Naive thymus-derived CD4-positive, alpha-beta T cell (primary cell): ENCODE measurements around the gene PPP1R3G. TPM values are rescaled to one million over a fixed set of nuclear protein-coding genes. Genes with fewer than 3 reads are reported as not detected.
"Not testable (repeated sequence)": the region's sequence is repeated elsewhere in the genome, so short reads cannot be mapped to it uniquely, and the experiment has no call there.

Experiments
- ATAC-seq: fragments of 150-1000 bp; cut with Tn5 transposase; 2 replicates; pipeline ENCODE4 v1.10.0; 2021; ENCODE audit warnings: mild to moderate bottlenecking, moderate library complexity
- CTCF ChIA-PET: fragments of 350-600 bp; sonication (Branson Sonifier 250); formaldehyde crosslinking; loops from one replicate; lab custom pipeline; 2021; ENCODE audit warnings: antibody characterized with exemption; lab: Charles Lee
- POLR2A ChIA-PET: fragments of 350-600 bp; sonication (Branson Sonifier 250); formaldehyde crosslinking; loops from one replicate; lab custom pipeline; 2021; ENCODE audit warnings: antibody characterized with exemption, inconsistent platforms; lab: Charles Lee
- DNase-seq, 9 donors: peaks; one replicate each; pipeline versions ENCODE4 v3.0.0 to v3.0.0-alpha.2; 2020 to 2022; ENCODE audit warnings: mixed read lengths in 1 of 9
- H3K27ac ChIP-seq: one replicate; pipeline ENCODE4 v1.7.0; 2013; ENCODE audit warnings: mild to moderate bottlenecking, low read depth, low read length, moderate library complexity
- H3K27me3 ChIP-seq, 2 donors: one replicate each; pipeline ENCODE4 v1.7.0; 2013; ENCODE audit warnings: low read length in 2 of 2, mild to moderate bottlenecking in 2 of 2, moderate library complexity in 2 of 2; ENCODE audit not compliant: control insufficient read depth in 2 of 2, insufficient read depth in 2 of 2
- H3K36me3 ChIP-seq, 3 experiments: 1 replicate in 2 of 3; 2 replicates in 1 of 3; pipeline ENCODE4 v1.7.0; 2013; ENCODE audit warnings: low read length in 3 of 3, mild to moderate bottlenecking in 3 of 3, moderate library complexity in 1 of 3; ENCODE audit not compliant: insufficient read depth in 3 of 3, control insufficient read depth in 2 of 3
- H3K4me1 ChIP-seq, 2 donors: one replicate each; pipeline ENCODE4 v1.7.0; 2013; ENCODE audit warnings: low read length in 2 of 2, mild to moderate bottlenecking in 2 of 2, moderate library complexity in 1 of 2; ENCODE audit not compliant: control insufficient read depth in 2 of 2, insufficient read depth in 2 of 2
- H3K4me3 ChIP-seq: 2 replicates; pipeline ENCODE4 v1.7.0; 2013; ENCODE audit warnings: mild to moderate bottlenecking, low read length
- H3K9me3 ChIP-seq, 3 experiments: 1 replicate in 2 of 3; 2 replicates in 1 of 3; pipeline ENCODE4 v1.7.0; 2013; ENCODE audit warnings: low read length in 3 of 3; ENCODE audit not compliant: control insufficient read depth in 2 of 3
- H3K27ac Mint-ChIP-seq, 9 donors: one replicate each; pipeline ENCODE4 v1.8.0; 2020 to 2022; ENCODE audit warnings: mixed read lengths in 9 of 9, mild to moderate bottlenecking in 8 of 9, moderate library complexity in 5 of 9, inconsistent platforms in 2 of 9
- H3K27me3 Mint-ChIP-seq, 5 donors: one replicate each; pipeline ENCODE4 v1.8.0; 2021 to 2022; ENCODE audit warnings: mixed read lengths in 5 of 5, mild to moderate bottlenecking in 1 of 5
- H3K36me3 Mint-ChIP-seq, 5 donors: one replicate each; pipeline ENCODE4 v1.8.0; 2020 to 2022; ENCODE audit warnings: mixed read lengths in 5 of 5, mild to moderate bottlenecking in 3 of 5, inconsistent platforms in 1 of 5
- H3K4me1 Mint-ChIP-seq, 7 donors: one replicate each; pipeline ENCODE4 v1.8.0; 2020 to 2022; ENCODE audit warnings: mixed read lengths in 7 of 7, mild to moderate bottlenecking in 3 of 7, inconsistent platforms in 1 of 7
- H3K4me3 Mint-ChIP-seq, 10 donors: one replicate each; pipeline ENCODE4 v1.8.0; 2020 to 2022; ENCODE audit warnings: mild to moderate bottlenecking in 10 of 10, mixed read lengths in 10 of 10, moderate library complexity in 6 of 10, inconsistent platforms in 2 of 10
- H3K9me3 Mint-ChIP-seq, 11 donors: one replicate each; pipeline ENCODE4 v1.8.0; 2020 to 2022; ENCODE audit warnings: mixed read lengths in 11 of 11, mild to moderate bottlenecking in 4 of 11, inconsistent platforms in 1 of 11, moderate library complexity in 1 of 11
- intact Hi-C, 2 donors: fragments of 100-400 bp; cut with micrococcal nuclease; formaldehyde crosslinking; loops; one replicate each; pipeline ENCODE4 v1.15.1; 2023
- polyA plus RNA-seq, 2 donors: library from polyadenylated mRNA; unstranded; fragments of 300-500 nt; fragmentation: Illumina TruSeq; gene quantifications; one replicate each; pipeline ENCODE4 v1.2.3, GENCODE V29; 2021
- total RNA-seq, 6 experiments: library from RNA in 5 of 6; stranded (reverse) in 5 of 6; gene quantifications; 1 replicate in 5 of 6; 2 replicates in 1 of 6; pipeline ENCODE4 v1.2.3 and lab custom pipeline; 2021 to 2026

Gene PPP1R3G
- total and polyA plus RNA-seq, 7 experiments from 2014 or later, result 0.07 to 0.24 (median 0.08) TPM; not detected in 4

DNA sequence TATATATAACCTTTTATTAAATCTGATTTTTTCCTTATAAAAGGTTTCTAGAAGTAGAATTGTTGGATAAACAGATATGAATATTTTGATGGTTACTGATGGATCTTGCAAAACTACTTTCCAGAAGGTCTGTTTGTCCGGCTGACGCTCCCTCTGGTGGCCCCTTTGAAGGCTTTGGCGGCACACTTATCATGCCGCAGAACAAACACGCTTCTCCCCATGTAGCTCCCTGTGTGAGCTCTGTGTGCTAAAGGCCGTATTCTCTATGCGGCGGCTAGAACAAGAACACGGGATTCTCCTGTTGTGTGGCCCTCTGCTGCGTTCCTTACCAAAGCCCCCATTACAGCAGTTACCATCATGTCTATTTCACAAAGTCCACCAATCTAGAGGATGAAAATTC is 30.0 kb downstream of the PPP1R3G start:
- intact Hi-C loops, result no loop called here
- no peak for DNase-seq
- no peaks in the 10 kb centered on the region for H3K4me1 Mint-ChIP-seq
- peaks cover 0 to 2% (median 0%) of the 10 kb centered on the region in 11 donors for H3K9me3 Mint-ChIP-seq
- H3K4me1 ChIP-seq, result no peaks in the 10 kb centered on the region
- no peak overlapping the region for H3K4me3 ChIP-seq
- ChIA-PET POLR2A (no interaction called here), CTCF (interaction anchor here (0.7 kb wide), 1 partner anchor 11 kb away, joined by 3 read pairs; no protein-coding TSS in a partner anchor)
- H3K27ac ChIP-seq, result no peak overlapping the region
- H3K27me3 ChIP-seq, result no peaks in the 10 kb centered on the region
- H3K4me3 Mint-ChIP-seq, result no peak overlapping the region
- H3K36me3 ChIP-seq, result peaks cover 0 to 3% (median 0%) of the 10 kb centered on the region in 3 experiments
- H3K36me3 Mint-ChIP-seq, result peaks cover 0 to 24% (median 9%) of the 10 kb centered on the region in 5 donors
- H3K27me3 Mint-ChIP-seq, result no peaks in the 10 kb centered on the region
- H3K9me3 ChIP-seq, result no peaks in the 10 kb centered on the region
- H3K27ac Mint-ChIP-seq, result no peak overlapping the region
- ATAC-seq, result no peak

DNA sequence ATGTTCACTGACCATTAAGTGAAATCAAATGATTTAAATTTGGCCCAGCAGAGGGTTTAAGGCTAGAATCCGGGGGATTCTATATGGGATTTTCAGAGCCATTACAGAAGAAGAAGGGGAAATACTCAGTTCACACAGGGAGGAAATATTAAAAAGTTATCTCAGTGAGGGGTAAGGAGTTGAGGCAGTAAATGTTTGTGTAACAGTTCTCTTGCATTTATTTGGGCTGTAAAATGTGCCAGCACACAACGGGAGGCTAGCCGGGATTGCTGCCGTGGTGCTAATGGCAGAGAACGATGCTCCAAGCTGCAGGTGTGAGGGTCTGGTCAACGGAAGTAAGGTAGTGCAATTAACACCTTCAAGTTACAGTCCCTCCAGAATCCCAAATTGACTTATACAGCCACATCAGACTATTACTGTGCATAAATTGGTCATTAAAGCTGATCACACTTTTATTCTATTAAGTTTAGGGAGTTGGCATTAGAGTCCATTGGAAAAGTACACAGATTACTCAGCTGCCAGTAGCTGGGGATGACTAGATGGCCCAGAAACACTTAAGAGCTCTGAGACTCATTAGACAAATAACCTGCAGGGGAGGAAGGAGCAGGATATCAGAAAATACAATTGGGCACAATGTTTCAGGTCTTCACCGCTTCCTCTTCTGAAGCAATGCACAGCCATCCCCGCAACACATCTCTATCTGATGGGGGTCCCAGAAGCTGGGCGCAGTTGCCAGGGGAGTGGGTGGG is 31.3 kb downstream of the PPP1R3G start:
- Histone ChIP-seq H3K9me3 (no peaks in the 10 kb centered on the region), H3K27ac (no peak overlapping the region), H3K27me3 (no peaks in the 10 kb centered on the region), H3K4me1 (no peaks in the 10 kb centered on the region), H3K36me3 (no peaks in the 10 kb centered on the region), H3K4me3 (no peak overlapping the region)
- POLR2A ChIA-PET, result no interaction called here
- ATAC-seq (no peak), DNase-seq (no peak)
- Mint-ChIP-seq H3K27ac (no peak overlapping the region), H3K27me3 (no peaks in the 10 kb centered on the region), H3K4me1 (peaks cover 0 to 2% (median 0%) of the 10 kb centered on the region in 7 donors), H3K9me3 (peaks cover 0 to 2% (median 0%) of the 10 kb centered on the region in 11 donors), H3K36me3 (peaks cover 0 to 19% (median 3%) of the 10 kb centered on the region in 5 donors), H3K4me3 (no peak overlapping the region)
- CTCF ChIA-PET, result no interaction called here
- intact Hi-C loops, result no loop called here

DNA sequence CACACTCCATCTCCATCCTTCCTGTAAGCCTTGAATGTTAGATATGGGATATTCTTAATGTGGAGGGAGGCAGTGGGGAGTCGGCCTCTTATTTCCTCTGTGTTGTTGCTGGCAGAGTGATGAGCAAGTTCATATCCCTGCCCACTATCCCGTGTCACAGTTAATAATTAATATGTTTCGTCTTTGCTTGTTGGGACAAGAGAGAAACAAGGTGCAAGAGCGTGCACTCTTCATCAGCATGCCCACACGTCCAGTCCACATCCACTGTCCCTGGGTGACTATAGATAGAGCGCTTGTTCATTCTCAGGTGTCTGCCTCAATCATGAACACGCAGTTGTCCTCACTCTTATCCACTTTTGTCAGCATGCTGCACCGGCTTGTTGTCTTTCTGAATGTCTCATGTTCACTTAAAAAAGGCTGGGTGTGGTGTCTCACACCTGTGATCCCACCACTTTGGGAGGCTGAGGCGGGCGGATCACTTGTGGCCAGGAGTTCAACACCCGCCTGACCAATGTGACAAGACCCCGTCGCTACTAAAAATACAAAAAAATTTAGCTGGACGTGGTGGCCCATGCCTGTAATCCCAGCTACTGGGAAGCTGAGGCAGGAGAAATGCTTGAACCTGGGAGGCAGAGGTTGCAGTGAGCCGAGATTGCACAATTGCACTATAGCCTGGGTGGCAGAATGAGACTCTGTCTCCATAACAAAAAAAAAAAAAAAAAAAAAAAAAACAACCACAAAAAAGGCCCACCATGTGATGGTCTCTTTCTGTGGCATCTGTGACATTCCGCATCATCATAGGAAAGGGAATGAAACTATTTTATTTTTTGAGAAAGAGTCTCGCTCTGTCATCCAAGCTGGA is 34.2 kb downstream of the PPP1R3G start:
- Histone ChIP-seq H3K9me3 (no peaks in the 10 kb centered on the region), H3K27ac (no peak overlapping the region), H3K4me3 (no peak overlapping the region), H3K27me3 (no peaks in the 10 kb centered on the region), H3K36me3 (no peaks in the 10 kb centered on the region), H3K4me1 (no peaks in the 10 kb centered on the region)
- H3K9me3 Mint-ChIP-seq, result peaks cover 0 to 1% (median 0%) of the 10 kb centered on the region in 11 donors
- no peak overlapping the region for H3K4me3 Mint-ChIP-seq
- peak overlapping the region in 1 of 9 donors; percentile 25 for H3K27ac Mint-ChIP-seq
- intact Hi-C loops, result no loop called here
- H3K36me3 Mint-ChIP-seq, result peaks cover 0 to 8% (median 0%) of the 10 kb centered on the region in 5 donors
- H3K4me1 Mint-ChIP-seq, result peaks cover 0 to 2% (median 0%) of the 10 kb centered on the region in 7 donors
- CTCF ChIA-PET, result no interaction called here
- DNase-seq (no peak), ATAC-seq (no peak)
- POLR2A ChIA-PET, result no interaction called here
- no peaks in the 10 kb centered on the region for H3K27me3 Mint-ChIP-seq

DNA sequence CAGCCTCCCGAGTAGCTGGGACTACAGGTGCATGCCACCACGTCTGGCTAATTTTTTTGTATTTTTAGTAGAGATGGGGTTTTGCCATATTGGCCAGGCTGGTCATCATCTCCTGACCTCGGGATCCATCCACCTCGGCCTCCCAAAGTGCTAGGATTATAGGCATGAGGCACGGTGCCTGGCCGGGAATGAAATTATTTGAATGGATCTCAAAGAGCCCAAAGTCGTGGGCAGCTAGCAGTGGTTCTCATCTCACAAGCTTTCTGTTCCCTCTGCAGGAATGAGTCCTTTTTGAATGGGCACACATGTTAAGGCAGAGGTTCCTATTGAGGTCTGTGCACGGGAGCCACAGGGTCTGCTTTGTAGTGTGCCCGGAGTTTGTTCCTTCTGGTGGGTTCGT is 34.9 kb downstream of the PPP1R3G start:
- DNase-seq, result no peak
- Mint-ChIP-seq H3K4me3 (no peak overlapping the region), H3K36me3 (peaks cover 0 to 10% (median 0%) of the 10 kb centered on the region in 5 donors), H3K27me3 (no peaks in the 10 kb centered on the region), H3K4me1 (peaks cover 0 to 2% (median 0%) of the 10 kb centered on the region in 7 donors), H3K27ac (no peak overlapping the region), H3K9me3 (peaks cover 0 to 1% (median 0%) of the 10 kb centered on the region in 11 donors)
- Histone ChIP-seq H3K36me3 (no peaks in the 10 kb centered on the region), H3K9me3 (no peaks in the 10 kb centered on the region), H3K4me1 (no peaks in the 10 kb centered on the region), H3K4me3 (no peak overlapping the region), H3K27ac (no peak overlapping the region), H3K27me3 (no peaks in the 10 kb centered on the region)
- intact Hi-C loops, result no loop called here
- ChIA-PET CTCF (no interaction called here), POLR2A (no interaction called here)
- ATAC-seq, result no peak

DNA sequence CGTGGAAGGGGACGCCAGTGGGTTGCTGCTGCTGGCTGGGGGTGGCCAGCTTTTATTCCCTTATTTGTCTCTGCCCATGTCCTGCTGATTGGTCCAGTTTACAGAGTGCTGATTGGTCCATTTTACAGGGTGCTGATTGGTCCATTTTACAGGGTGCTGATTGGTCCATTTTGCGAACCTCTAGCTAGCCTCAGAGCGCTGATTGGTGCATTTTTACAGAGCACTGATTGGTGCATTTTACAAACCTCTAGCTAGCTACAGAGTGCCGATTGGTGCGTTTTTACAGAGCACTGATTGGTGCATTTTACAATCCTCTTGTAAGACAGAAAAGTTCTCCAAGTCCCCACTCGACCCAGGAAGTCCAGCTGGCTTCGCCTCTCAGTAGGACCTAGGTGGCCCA is 35.4 kb downstream of the PPP1R3G start:
- H3K36me3 ChIP-seq, H3K27me3 ChIP-seq, POLR2A ChIA-PET, intact Hi-C loops, H3K27me3 Mint-ChIP-seq, ATAC-seq, H3K27ac ChIP-seq, H3K4me1 Mint-ChIP-seq, H3K9me3 Mint-ChIP-seq, H3K9me3 ChIP-seq, H3K4me3 ChIP-seq, CTCF ChIA-PET, H3K4me1 ChIP-seq, DNase-seq, H3K27ac Mint-ChIP-seq, H3K4me3 Mint-ChIP-seq: not testable (repeated sequence)
- H3K36me3 Mint-ChIP-seq, result peaks cover 0 to 10% (median 0%) of the 10 kb centered on the region in 5 donors

GRCh38 chr6:5121479-5121878 is 36.3 kb downstream of the PPP1R3G start:
- H3K4me3 Mint-ChIP-seq, result no peak overlapping the region
- intact Hi-C loops, result no loop called here
- Histone ChIP-seq H3K36me3 (no peaks in the 10 kb centered on the region), H3K27me3 (no peaks in the 10 kb centered on the region), H3K9me3 (no peaks in the 10 kb centered on the region), H3K27ac (no peak overlapping the region), H3K4me3 (no peak overlapping the region), H3K4me1 (no peaks in the 10 kb centered on the region)
- DNase-seq (no peak), ATAC-seq (no peak)
- ChIA-PET POLR2A (no interaction called here), CTCF (no interaction called here)
- peaks cover 0 to 2% (median 0%) of the 10 kb centered on the region in 7 donors for H3K4me1 Mint-ChIP-seq
- H3K27ac Mint-ChIP-seq, result no peak overlapping the region
- no peaks in the 10 kb centered on the region for H3K27me3 Mint-ChIP-seq
- peaks cover 0 to 1% (median 0%) of the 10 kb centered on the region in 11 donors for H3K9me3 Mint-ChIP-seq
- H3K36me3 Mint-ChIP-seq, result peaks cover 0 to 10% (median 0%) of the 10 kb centered on the region in 5 donors
